ENCODE data around the gene PARD3B. TPM values are rescaled to one million over a fixed set of nuclear protein-coding genes. Genes with fewer than 3 reads are reported as not detected.

Gene PARD3B
- total and polyA plus RNA-seq, 2 experiments from 2014 or later: 3.5 to 4.4 TPM

DNA sequence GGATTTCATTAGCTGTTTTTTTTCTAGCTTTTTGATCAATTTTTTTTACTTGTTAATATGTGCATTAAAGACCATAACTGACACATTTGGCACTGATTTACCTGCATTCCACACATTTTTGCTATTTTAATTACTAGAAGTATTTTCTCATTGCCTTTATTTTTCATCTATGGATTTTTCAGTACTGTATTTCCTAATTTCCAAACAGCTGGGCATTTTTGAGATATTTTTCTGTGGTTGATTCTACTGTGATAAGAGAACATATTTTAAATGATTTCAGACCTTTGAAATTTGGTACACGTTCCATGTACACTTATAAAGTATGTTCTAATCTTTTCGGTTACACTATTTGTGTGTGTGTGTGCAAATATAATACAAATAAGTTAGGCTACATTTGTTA lies 135.3 kb downstream of the PARD3B start:
- DNase-seq (ENCODE audit: low spot score) (no peak), ATAC-seq (no peak)
- no peaks in the 10 kb centered on the region for H3K27me3 Mint-ChIP-seq (ENCODE audit: insufficient read depth, low read depth, poor library complexity)
- H2AFZ ChIP-seq: no peak overlapping the region
- no peaks in the 10 kb centered on the region for H3K27me3 ChIP-seq (ENCODE audit: insufficient read depth)
- H3K9me3 Mint-ChIP-seq: no peaks in the 10 kb centered on the region; the same call in 2 of the 3 replicates
- H3K4me2 ChIP-seq: no peak overlapping the region
- no peaks in the 10 kb centered on the region; the same call in 2 of the 3 replicates for H3K4me1 Mint-ChIP-seq
- H3K27ac ChIP-seq (ENCODE audit: low read depth): no peak overlapping the region
- H3K27ac Mint-ChIP-seq: no peak overlapping the region
- no peak for TF ChIP-seq EZH2 (IDR thresholded peaks at IDR 0.05; ENCODE audit: low read depth, unreplicated experiment)
- no peak for TF ChIP-seq NANOG (IDR thresholded peaks at IDR 0.05; ENCODE audit: borderline replicate concordance)
- TF ChIP-seq JUNB (IDR thresholded peaks at IDR 0.05; ENCODE audit: unreplicated experiment): no peak
- TF ChIP-seq CTCF (conservative IDR thresholded peaks at IDR 0.05; ENCODE audit: low read depth in 2 of 2): no peak
- TF ChIP-seq POLR2AphosphoS5 (IDR thresholded peaks at IDR 0.05; ENCODE audit: low read depth): no peak
- TF ChIP-seq ETS1 (IDR thresholded peaks at IDR 0.05): no peak
- TF ChIP-seq, protein P1, sequence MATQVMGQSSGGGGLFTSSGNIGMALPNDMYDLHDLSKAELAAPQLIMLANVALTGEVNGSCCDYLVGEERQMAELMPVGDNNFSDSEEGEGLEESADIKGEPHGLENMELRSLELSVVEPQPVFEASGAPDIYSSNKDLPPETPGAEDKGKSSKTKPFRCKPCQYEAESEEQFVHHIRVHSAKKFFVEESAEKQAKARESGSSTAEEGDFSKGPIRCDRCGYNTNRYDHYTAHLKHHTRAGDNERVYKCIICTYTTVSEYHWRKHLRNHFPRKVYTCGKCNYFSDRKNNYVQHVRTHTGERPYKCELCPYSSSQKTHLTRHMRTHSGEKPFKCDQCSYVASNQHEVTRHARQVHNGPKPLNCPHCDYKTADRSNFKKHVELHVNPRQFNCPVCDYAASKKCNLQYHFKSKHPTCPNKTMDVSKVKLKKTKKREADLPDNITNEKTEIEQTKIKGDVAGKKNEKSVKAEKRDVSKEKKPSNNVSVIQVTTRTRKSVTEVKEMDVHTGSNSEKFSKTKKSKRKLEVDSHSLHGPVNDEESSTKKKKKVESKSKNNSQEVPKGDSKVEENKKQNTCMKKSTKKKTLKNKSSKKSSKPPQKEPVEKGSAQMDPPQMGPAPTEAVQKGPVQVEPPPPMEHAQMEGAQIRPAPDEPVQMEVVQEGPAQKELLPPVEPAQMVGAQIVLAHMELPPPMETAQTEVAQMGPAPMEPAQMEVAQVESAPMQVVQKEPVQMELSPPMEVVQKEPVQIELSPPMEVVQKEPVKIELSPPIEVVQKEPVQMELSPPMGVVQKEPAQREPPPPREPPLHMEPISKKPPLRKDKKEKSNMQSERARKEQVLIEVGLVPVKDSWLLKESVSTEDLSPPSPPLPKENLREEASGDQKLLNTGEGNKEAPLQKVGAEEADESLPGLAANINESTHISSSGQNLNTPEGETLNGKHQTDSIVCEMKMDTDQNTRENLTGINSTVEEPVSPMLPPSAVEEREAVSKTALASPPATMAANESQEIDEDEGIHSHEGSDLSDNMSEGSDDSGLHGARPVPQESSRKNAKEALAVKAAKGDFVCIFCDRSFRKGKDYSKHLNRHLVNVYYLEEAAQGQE (IDR thresholded peaks at IDR 0.05; ENCODE audit: unreplicated experiment): no peak
- TF ChIP-seq, protein P2, sequence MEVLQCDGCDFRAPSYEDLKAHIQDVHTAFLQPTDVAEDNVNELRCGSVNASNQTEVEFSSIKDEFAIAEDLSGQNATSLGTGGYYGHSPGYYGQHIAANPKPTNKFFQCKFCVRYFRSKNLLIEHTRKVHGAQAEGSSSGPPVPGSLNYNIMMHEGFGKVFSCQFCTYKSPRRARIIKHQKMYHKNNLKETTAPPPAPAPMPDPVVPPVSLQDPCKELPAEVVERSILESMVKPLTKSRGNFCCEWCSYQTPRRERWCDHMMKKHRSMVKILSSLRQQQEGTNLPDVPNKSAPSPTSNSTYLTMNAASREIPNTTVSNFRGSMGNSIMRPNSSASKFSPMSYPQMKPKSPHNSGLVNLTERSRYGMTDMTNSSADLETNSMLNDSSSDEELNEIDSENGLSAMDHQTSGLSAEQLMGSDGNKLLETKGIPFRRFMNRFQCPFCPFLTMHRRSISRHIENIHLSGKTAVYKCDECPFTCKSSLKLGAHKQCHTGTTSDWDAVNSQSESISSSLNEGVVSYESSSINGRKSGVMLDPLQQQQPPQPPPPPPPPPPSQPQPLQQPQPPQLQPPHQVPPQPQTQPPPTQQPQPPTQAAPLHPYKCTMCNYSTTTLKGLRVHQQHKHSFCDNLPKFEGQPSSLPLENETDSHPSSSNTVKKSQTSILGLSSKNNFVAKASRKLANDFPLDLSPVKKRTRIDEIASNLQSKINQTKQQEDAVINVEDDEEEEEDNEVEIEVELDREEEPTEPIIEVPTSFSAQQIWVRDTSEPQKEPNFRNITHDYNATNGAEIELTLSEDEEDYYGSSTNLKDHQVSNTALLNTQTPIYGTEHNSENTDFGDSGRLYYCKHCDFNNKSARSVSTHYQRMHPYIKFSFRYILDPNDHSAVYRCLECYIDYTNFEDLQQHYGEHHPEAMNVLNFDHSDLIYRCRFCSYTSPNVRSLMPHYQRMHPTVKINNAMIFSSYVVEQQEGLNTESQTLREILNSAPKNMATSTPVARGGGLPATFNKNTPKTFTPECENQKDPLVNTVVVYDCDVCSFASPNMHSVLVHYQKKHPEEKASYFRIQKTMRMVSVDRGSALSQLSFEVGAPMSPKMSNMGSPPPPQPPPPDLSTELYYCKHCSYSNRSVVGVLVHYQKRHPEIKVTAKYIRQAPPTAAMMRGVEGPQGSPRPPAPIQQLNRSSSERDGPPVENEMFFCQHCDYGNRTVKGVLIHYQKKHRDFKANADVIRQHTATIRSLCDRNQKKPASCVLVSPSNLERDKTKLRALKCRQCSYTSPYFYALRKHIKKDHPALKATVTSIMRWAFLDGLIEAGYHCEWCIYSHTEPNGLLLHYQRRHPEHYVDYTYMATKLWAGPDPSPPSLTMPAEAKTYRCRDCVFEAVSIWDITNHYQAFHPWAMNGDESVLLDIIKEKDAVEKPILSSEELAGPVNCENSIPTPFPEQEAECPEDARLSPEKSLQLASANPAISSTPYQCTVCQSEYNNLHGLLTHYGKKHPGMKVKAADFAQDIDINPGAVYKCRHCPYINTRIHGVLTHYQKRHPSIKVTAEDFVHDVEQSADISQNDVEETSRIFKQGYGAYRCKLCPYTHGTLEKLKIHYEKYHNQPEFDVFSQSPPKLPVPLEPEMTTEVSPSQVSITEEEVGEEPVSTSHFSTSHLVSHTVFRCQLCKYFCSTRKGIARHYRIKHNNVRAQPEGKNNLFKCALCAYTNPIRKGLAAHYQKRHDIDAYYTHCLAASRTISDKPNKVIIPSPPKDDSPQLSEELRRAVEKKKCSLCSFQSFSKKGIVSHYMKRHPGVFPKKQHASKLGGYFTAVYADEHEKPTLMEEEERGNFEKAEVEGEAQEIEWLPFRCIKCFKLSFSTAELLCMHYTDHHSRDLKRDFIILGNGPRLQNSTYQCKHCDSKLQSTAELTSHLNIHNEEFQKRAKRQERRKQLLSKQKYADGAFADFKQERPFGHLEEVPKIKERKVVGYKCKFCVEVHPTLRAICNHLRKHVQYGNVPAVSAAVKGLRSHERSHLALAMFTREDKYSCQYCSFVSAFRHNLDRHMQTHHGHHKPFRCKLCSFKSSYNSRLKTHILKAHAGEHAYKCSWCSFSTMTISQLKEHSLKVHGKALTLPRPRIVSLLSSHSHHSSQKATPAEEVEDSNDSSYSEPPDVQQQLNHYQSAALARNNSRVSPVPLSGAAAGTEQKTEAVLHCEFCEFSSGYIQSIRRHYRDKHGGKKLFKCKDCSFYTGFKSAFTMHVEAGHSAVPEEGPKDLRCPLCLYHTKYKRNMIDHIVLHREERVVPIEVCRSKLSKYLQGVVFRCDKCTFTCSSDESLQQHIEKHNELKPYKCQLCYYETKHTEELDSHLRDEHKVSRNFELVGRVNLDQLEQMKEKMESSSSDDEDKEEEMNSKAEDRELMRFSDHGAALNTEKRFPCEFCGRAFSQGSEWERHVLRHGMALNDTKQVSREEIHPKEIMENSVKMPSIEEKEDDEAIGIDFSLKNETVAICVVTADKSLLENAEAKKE (CRISPR knock-in tag; IDR thresholded peaks at IDR 0.05): no peak
- no peak for TF ChIP-seq CREB1 (CRISPR knock-in tag; IDR thresholded peaks at IDR 0.05; ENCODE audit: low read depth)
- TF ChIP-seq ZNF331 (CRISPR knock-in tag; IDR thresholded peaks at IDR 0.05; ENCODE audit: low read depth): no peak
- TF ChIP-seq ZNF114 (CRISPR knock-in tag; IDR thresholded peaks at IDR 0.05): no peak
- no peak for TF ChIP-seq EZH2phosphoT487 (IDR thresholded peaks at IDR 0.05; ENCODE audit: unreplicated experiment)
- TF ChIP-seq STAT1 (IDR thresholded peaks at IDR 0.05; ENCODE audit: unreplicated experiment): no peak
- H3K9me2 ChIP-seq (ENCODE audit: insufficient read depth): no peaks in the 10 kb centered on the region
- H3K4me3 ChIP-seq: no peak overlapping the region
- no peak overlapping the region for H3K4me3 Mint-ChIP-seq
- no peaks in the 10 kb centered on the region for H3K36me3 Mint-ChIP-seq (ENCODE audit: low read depth)
- H3K36me3 ChIP-seq (ENCODE audit: insufficient read depth): no peaks in the 10 kb centered on the region
- H3F3A ChIP-seq (replicated peaks; ENCODE audit: low read depth): no peaks in the 10 kb centered on the region
- H3K79me2 ChIP-seq (replicated peaks; ENCODE audit: insufficient read depth): no peaks in the 10 kb centered on the region
- H4K20me1 ChIP-seq (replicated peaks; ENCODE audit: insufficient read depth): no peaks in the 10 kb centered on the region
- no peaks in the 10 kb centered on the region for H3K4me1 ChIP-seq (ENCODE audit: insufficient read depth)
